GM19468 (cell line): ENCODE data around the gene PPA2.

ENCODE experiments used
- ATAC-seq: cut with Tn5 transposase; IDR thresholded peaks from one replicate; pipeline ENCODE4 v1.9.1; 2021; ENCODE audit warnings: mild to moderate bottlenecking, moderate library complexity, moderate number of reproducible peaks; ENCODE audit not compliant: unreplicated experiment; ENCODE audit errors: extremely low read depth

PPA2 gene

DNA sequence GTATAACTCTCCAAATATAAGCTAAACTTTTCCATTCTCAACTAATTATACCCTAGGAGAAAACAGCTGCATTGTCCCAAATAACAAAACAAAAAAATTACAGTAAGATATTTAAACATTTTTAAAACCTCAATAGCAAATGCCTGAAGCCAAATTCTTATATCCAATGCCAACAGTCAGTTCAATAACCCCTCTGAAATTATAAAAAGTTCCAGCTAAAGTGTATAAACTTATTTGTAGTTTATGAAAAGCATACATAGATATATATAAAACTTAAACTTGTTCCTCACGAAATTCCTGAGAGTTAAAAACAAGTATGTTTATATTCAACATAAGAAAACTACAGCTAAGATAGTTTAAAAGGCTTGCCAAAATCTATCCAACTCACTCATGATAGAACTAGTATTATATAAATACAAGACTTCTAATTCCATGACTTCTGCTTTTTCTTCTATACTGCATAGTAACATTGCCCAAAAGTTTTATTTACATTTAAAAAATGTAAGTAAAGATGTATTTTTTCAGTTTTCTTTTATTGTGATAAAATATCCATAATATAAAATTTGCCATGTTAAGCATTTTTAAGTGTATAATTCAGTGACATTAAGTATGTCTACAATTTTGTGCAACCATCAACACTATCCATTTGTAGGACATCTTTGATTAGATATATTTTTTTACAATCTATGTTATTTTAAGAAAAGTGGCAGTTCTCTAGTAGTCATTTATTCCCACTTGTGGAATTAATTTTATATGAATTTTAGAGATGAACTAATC lies 72.8 kb downstream of the PPA2 start:
- no peak for ATAC-seq

DNA sequence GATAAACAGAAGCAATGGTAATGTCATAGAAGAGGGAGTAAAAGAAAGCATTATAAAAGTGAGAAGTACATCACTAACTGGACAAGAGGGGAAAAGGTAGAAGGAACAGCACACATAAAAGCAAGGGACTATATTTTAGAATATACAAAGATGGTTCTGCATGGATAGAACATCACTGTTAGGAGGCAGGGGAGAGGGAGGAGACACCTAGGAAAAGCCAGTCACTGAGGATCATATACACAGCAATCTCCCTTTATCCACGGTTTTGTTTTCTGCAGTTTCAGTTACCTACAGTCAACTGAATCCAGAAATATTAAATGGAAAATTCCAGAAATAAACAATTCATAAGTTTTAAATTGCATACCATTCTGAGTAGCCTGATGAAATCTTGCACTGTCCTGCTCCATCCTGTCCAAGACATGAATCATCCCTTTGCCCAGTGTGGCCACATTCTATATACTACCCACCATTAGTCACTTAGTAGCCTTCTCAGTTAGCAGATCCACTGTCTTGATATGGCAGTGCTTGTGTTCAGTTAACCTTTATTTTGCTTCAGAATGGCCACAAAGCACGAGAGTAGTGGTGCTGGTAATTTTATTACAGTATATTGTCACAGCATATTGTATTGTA lies 74.2 kb downstream of the PPA2 start:
- ATAC-seq: no peak

DNA sequence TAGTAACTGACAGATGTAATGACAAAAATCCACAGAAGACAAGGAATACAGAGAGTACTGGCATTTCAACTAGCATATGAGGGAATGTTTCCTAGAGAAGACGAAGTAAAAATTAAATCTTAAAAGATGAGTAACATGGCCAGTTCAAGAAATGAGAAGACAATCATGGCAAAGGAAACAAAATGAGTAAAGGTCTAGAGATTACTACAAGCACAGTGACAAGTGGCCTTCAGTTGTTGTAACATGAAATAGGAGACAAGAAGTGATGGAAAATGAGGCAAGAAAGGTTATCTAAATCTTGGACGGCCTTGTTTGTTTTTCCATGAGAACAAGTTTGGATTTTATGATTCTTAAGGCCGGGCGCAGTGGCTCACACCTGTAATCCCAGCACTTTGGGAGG lies 81.0 kb downstream of the PPA2 start:
- no peak for ATAC-seq

DNA sequence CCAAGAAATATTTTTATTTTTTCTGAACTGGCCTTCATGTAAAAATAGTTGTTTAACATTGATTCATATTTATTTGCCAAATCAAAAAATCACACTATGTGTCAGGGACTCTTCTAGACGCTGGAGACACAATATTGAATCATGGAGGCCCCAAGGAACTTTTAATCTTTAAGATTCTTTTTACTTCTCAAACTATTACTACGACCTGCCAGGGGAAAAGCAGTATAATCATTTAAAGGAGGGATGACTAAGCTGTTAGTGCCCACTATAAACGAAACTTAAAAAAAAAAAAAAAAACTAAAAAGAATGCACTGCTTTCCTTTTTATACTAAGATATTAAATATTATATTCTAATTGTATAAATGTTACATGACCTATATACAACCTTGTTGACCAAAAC lies 84.7 kb downstream of the PPA2 start:
- no peak for ATAC-seq

DNA sequence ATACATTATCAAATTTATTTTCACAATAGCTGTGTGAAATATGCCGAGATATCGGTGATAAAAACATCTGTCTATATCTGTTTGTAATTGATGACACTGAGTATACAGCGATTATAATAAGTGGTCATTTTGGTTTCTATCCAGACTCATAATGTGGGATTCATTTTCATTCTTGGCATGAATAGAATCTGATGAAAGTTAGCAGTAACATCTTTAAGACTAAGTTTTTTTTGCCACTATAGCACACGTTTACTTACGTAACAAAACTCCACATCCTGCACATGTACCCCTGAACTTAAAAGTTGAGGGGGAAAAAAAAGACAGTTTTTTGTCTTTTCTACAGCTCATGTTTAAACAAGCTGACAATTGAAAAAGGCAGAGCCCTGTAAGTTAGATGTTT lies 86.4 kb downstream of the PPA2 start:
- ATAC-seq: no peak

DNA sequence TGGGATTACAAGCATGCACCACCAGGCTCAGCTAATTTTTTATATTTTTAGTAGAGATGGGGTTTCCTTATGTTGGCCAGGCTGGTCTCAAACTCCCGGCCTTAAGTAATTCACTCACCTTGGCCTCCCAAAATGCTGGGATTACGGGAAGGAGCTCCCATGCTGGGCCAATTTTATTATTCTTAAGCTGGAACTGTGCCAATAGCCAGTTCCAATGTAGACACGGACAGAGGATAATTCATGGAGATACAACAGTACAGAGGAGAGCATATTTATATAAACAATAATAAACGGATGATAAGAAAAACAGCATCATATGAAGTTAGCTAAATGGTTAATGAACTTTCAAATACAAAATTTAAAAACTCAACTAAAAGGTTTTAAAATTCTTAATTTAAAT lies 87.8 kb downstream of the PPA2 start:
- no peak for ATAC-seq

DNA sequence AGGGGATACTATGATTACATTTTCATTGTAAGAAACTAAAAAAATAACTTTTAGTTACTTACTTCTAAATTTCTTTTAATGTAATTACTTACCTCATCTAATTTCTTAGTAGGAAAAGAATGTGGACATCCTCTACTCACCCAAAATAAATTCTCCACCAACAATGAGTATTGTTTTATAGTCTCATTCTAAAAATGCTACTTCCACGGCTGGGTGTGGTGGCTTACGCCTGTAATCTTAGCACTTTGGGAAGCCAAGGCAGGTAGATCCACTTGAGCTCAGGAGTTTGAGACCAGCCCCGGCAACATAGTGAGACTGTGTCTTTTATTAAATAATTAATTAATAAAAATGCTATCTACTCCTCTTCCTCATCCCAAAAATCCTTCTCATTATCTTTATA lies 99.8 kb downstream of the PPA2 start:
- ATAC-seq: no peak

DNA sequence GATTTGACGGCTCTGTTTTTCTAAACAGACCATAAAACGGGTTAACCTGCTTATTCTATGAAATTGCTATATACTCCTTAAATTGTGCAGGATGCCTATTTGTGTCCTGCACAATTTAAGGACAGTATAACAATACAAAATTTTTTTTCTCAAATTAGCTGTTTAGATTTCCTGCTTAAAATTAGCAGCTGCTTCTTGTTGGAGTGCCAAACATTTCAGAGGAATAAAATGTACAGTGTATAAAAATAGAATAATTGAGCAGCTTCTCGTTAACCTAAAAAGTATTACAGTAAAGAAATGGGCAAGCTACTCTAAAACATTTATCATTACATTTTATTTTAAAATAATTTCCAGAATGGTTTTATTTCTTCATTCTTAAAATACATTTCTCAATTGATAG lies 100.5 kb downstream of the PPA2 start:
- ATAC-seq: no peak

DNA sequence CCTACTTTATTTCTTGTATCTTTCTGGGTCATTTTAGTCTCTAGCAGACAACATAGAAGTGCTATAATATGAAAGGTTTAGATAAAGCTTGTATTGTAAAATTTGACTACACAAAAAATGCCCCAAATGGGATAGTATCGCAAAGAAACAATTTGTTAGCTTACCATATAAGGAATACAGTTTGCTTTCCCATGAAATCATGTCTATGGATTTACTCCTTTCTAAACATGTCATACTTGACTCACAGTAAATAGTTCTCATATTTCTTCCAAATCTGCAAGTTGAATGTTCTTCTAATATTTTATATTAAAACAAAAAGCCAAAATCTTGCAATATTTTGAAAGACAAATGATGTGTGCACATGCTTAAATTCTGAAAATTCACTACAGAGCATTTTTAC lies 103.9 kb downstream of the PPA2 start:
- ATAC-seq: no peak

DNA sequence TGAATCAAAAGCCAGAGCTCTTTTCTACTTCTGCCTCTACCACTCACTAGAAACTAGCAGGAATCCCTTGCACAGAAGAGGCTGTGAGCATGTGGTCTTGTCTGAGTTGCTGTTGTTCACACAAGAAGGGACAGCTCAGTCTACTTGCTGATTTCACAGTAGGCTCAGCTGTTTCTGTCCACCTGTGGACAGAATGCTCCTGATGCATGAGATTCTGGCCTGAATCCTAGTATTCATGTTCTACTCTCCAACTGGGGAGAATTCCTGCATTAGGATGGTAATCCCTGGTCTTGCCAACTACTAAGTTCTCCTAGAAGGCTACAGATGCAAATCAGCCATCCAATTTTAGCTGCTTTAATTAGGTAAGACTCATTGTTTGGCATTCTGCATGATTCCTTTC lies 112.8 kb downstream of the PPA2 start:
- ATAC-seq: no peak

DNA sequence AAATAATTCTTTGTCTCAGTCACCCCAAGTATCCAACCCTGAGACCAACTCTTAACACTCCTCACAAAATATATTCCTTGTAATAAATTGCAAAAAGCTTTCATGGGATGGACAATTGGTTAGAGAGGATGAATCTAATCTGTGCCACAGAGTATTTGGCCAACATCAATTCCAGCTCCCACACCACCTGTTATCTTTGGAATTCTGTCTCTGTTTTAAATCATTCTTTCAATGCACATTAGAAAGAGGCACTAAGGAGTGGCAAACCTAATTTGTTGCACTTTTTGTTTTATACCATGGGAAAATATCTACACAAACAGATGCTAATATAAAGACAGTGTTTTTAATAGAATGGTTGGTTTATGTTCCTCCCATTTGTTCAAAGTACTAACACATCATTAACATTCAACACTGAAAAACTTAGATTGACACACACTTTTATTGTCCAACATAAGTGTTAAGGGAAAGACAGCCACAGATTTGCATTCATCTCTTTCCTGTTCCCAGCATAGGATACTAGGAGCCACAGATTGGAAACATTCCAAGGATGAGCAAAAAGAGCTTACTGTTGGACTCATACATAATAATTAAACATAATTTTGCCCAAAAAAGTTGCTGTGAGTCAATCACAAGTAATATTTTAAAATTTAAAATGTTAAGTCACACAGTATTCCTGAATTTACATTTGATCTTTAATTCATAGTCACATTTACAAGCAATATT lies 116.4 kb downstream of the PPA2 start:
- ATAC-seq: no peak

DNA sequence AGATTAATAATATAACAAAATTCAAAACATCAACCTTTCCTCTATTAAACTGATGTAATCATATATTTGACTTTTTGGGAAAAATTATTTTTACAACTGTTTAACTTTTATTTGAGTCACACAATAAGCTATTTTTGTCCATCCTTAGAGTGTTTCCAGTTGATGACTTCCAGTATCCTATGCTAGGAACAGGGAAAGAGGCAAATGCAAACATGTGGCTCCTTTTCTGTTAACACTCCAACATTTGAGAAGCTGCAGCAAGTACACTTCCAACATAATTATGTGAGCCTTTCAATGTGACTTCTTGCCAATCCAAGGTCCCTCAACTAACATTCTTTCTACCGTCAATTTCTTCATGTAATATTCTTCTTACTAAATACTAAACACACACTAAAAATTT lies 117.7 kb downstream of the PPA2 start:
- no peak for ATAC-seq

DNA sequence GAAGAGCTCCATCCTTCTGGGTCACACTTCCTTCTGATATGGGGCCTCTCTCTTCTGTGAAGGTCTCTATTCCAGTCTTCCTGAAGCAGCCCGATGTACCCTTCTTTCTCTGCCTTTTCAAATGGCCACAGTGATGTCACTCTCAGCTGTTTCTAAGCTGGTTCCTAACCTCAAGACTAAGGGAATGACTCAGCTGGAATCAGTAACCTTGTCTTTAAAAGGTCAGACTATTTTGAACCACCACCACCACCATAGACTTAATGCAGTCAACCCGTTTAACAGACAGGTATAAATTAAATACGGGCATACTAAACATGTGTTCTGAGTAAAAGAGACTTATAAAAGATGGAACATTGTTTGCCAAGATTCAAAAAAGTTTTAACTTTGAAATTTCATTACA lies 121.0 kb downstream of the PPA2 start:
- no peak for ATAC-seq

DNA sequence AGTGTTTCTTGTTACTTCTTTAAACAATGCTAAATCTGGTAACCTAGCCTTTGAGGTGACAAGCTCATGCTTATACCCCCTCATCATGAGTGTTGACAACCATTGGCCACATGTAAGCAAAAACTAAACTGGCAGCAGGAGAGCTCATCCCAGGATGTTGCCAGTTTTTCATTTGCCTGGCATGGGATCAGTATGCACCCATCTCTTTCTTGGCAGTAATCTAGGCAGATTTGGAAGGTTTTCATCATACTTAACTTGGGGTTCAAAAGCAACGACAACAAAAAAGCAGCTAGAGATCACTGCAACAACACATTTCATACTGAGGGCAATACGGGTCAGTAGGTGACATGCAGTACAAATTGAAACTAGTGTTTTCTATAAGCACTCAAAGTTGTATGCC lies 122.0 kb downstream of the PPA2 start:
- ATAC-seq: no peak

DNA sequence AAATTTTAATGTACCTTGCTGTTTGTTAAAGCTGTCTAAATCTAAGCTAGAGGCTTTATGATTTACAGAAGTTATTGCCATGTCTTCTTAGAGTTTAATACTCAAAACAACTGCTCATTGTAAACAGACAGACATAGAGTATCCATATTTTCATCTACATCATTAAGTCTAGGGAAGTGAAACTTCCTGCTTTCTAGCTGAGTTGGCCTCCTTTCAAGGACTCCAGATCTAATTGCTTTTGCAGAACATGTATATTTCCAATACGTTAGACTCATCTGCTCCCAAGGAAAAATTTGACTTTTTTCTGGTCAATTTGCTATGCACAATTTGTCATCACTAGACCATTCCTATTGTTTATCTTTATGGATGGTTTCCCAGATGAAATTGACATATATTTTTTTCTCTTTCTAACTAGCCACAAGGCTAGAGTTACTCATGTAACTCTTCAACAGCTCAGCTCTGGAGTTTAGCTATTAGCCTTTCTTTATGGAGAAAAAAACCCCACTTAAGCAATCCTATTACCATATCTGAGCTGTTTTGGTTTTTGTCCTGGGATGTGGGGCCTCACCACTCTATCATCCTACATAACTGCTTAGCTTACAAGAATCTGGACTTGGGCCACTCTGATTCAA lies 122.9 kb downstream of the PPA2 start:
- no peak for ATAC-seq

DNA sequence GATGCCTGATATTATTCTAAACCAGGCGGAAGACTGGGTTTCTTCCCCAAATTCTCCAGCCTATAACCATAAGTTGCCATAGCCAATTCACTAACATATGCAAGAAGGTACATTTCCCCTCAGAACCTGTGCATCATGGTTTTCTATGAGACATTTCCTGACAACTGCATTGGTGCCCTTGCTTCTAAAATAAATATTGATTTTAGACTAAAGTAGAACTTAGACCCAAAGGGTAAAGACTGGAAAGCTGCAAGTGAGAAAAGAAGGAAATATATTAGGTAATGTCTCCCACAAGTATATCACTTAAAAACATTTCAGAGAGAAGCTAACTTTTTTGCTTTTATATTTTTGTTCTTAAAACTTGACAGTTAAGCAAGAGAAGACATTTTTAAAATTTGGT lies 125.1 kb downstream of the PPA2 start:
- ATAC-seq: no peak

DNA sequence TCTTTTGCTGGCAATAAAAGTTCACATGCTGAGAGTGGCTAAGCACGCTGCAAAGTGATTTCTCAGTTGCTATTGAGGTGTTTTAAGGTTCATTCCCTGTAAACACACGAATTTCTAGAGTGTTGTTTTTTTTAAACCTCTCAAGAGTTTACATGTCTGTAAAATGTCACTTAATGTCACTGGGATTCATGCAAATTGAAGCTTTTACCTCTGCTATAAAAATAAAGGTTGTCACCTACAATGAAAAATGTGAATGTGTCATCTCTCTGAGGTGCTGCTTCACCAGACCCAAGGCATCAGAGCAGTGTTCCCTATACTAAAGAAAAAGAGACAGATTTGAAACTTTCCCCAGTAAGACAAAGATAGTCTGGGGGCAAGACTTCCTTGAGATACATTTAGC lies 127.0 kb downstream of the PPA2 start:
- ATAC-seq: no peak

DNA sequence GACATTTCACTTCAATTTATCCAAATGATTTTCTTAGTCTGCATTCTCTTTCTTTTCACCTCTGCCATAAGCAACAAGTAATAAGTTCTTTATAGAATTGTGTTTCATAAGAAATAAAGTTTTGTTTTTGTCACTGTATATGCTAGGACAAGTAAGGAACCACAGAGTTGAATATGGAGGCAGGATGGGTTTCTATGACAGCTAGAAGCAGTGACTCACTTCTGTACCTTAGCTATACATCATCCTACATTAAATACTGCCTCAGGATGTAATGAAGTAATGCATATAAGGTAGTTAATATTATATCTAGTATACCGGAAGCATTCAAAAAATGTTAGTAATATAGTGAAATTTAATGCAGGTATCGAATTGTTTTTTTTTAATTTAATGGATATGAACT lies 128.0 kb downstream of the PPA2 start:
- ATAC-seq: no peak

DNA sequence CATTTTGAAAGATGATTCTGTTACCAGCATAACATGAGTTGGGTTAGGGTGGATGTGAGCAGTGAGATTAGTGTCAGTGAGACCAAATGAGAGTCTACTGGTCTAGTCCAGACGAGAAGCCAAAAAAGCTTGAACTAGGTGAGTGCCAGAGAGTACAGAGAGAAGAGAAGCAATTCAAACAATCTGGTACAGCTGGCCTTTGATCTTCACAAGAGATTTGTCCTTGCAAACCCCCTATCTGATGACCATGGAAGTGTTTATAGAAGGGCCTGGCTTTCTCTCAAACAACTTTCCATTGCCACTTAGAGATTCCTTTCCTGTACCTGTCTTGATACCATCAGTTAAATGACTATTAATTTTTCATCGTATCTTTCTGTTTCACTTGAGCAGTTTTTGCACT lies 128.5 kb downstream of the PPA2 start:
- ATAC-seq: no peak

DNA sequence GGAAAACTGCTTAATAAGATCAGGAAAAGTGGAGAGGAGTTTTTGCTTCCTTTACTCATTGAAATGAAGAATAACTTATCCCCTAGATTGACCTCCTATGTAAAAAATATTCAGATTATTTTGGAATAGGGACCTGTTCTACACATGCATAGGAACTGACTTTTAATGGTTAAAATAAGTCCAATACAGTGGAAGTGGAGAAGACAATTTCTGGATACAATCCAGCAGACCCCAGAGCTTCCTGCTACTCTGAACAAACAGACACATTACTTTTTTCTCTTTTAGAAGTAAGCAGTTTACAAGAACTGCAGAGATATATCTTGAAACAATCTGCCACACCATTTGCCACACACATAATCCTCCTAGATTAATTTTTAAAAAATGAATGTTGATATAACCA lies 129.7 kb downstream of the PPA2 start:
- ATAC-seq: no peak
